GM21723 (cell line): ENCODE measurements around the gene MAGEB1.

Source experiments
- ATAC-seq: cut with Tn5 transposase; IDR thresholded peaks from one replicate; pipeline ENCODE4 v1.9.1; 2021; ENCODE audit warnings: mild to moderate bottlenecking, moderate library complexity; ENCODE audit not compliant: unreplicated experiment

Gene MAGEB1

GRCh38 chrX:30283456-30284200 is 36.7 kb downstream of the MAGEB1 start:
- ATAC-seq, result no peak

GRCh38 chrX:30296408-30297254 is 49.7 kb downstream of the MAGEB1 start:
- no peak for ATAC-seq

GRCh38 chrX:30301208-30301607 is 54.3 kb downstream of the MAGEB1 start:
- ATAC-seq, result no peak
